AG08396 (cell line): ENCODE data around the gene TMEM129.
"Not testable (repeated sequence)": the region's sequence is repeated elsewhere in the genome, so short reads cannot be mapped to it uniquely, and the experiment has no call there.

Source experiments
- DNase-seq: peaks from one replicate; pipeline ENCODE4 v3.0.0; 2012; ENCODE audit warnings: low spot score, mixed read lengths

TMEM129 gene

GRCh38 chr4:1693131-1693896 lies 27.8 kb downstream of the TMEM129 start:
- DNase-seq, result peak; percentile 68

GRCh38 chr4:1691737-1692373 lies 29.3 kb downstream of the TMEM129 start:
- no peak for DNase-seq

GRCh38 chr4:1690698-1691097 lies 30.4 kb downstream of the TMEM129 start:
- DNase-seq, result no peak

GRCh38 chr4:1686440-1687036 lies 34.6 kb downstream of the TMEM129 start:
- no peak for DNase-seq

GRCh38 chr4:1685235-1686150 lies 35.6 kb downstream of the TMEM129 start:
- no peak for DNase-seq

GRCh38 chr4:1684506-1685234 lies 36.5 kb downstream of the TMEM129 start:
- DNase-seq, result no peak

- peak; percentile 98 for DNase-seq
Observed at GRCh38 chr4:1683736-1684505, 37.2 kb downstream of the TMEM129 start, which contains the start of gene FAM53A. Gene FAM53A (minus strand): TSS chr4:1684313. CDS start chr4:1668741, 15,572 bp downstream.

GRCh38 chr4:1683261-1683735 lies 37.8 kb downstream of the TMEM129 start:
- peak; percentile 79 for DNase-seq

- no peak for DNase-seq
Observed at GRCh38 chr4:1682860-1683259, 38.3 kb downstream of the TMEM129 start.

- no peak for DNase-seq
Observed at GRCh38 chr4:1678244-1678643, 42.9 kb downstream of the TMEM129 start.

- no peak for DNase-seq
Observed at GRCh38 chr4:1676605-1677525, 44.3 kb downstream of the TMEM129 start.

GRCh38 chr4:1675802-1676137 lies 45.4 kb downstream of the TMEM129 start:
- DNase-seq, result no peak

- DNase-seq, result no peak
Observed at GRCh38 chr4:1675136-1675801, 45.9 kb downstream of the TMEM129 start.

GRCh38 chr4:1674682-1675081 lies 46.4 kb downstream of the TMEM129 start:
- no peak for DNase-seq

- DNase-seq, result no peak
Observed at GRCh38 chr4:1673671-1674070, 47.5 kb downstream of the TMEM129 start.

- not testable (repeated sequence) for DNase-seq
Observed at GRCh38 chr4:1671011-1671410, 50.1 kb downstream of the TMEM129 start.

GRCh38 chr4:1670279-1670678 lies 50.8 kb downstream of the TMEM129 start:
- DNase-seq, result no peak

GRCh38 chr4:1669850-1670249 lies 51.3 kb downstream of the TMEM129 start:
- DNase-seq, result no peak

- DNase-seq, result no peak
Observed at GRCh38 chr4:1669270-1669669, 51.9 kb downstream of the TMEM129 start.
